IMR-90 (cell line): ENCODE results near the gene ACTR3C. TPM values are rescaled to one million over a fixed set of nuclear protein-coding genes. Genes with fewer than 3 reads are reported as not detected.
"Not testable (repeated sequence)": the region's sequence is repeated elsewhere in the genome, so short reads cannot be mapped to it uniquely, and the experiment has no call there.

Experiments
- ATAC-seq: fragments of 200-7000 bp; cut with Tn5 transposase; 2 replicates; pipeline ENCODE4 v1.9.1; 2020; ENCODE audit warnings: low read depth, mild to moderate bottlenecking, moderate library complexity
- BruUV-seq: library from RNA; stranded (reverse); fragments of 400-500 nt; replicated peaks from 2 replicates; lab custom pipeline; 2021; lab: Mats Ljungman, UMichigan
- CTCF ChIA-PET: fragments of 300-600 bp; formaldehyde crosslinking; extraction: SDS; loops from one replicate; lab custom pipeline; 2021; ENCODE audit warnings: antibody characterized with exemption; lab: Yijun Ruan, JAX
- POLR2A ChIA-PET: fragments of 300-600 bp; sonication (Branson Sonifier 250); formaldehyde crosslinking; loops from one replicate; lab custom pipeline; 2022; ENCODE audit warnings: antibody characterized with exemption; ENCODE audit not compliant: unreplicated experiment; lab: Charles Lee
- DNase-seq: peaks from one replicate; pipeline ENCODE4 v3.0.0; 2013
- H2AFZ ChIP-seq: replicated peaks from 2 replicates; pipeline ENCODE3; 2013; ENCODE audit warnings: low read length, mild to moderate bottlenecking; ENCODE audit not compliant: poor library complexity
- H2AK5ac ChIP-seq: 2 replicates; pipeline ENCODE4 v1.6.1; 2013; ENCODE audit warnings: low read depth, low read length, inconsistent platforms
- H2AK9ac ChIP-seq: replicated peaks from 2 replicates; pipeline ENCODE3; 2013; ENCODE audit warnings: mild to moderate bottlenecking, low read depth, low read length, moderate library complexity; ENCODE audit not compliant: poor library complexity
- H2BK120ac ChIP-seq: 2 replicates; pipeline ENCODE4 v1.6.1; 2013; ENCODE audit warnings: low read depth, low read length, inconsistent platforms
- H2BK15ac ChIP-seq: 3 replicates; pipeline ENCODE4 v1.6.1; 2013; ENCODE audit warnings: low read depth, low read length, inconsistent platforms
- H2BK20ac ChIP-seq: 2 replicates; pipeline ENCODE4 v1.6.1; 2013; ENCODE audit warnings: low read depth, mild to moderate bottlenecking, inconsistent platforms, low read length, moderate library complexity
- H2BK5ac ChIP-seq: 2 replicates; pipeline ENCODE4 v1.6.1; 2013; ENCODE audit warnings: mild to moderate bottlenecking, low read depth, low read length, inconsistent platforms; ENCODE audit not compliant: poor library complexity, severe bottlenecking
- H3K14ac ChIP-seq: replicated peaks from 2 replicates; pipeline ENCODE4 v1.6.1; 2013; ENCODE audit warnings: low read depth, low read length, inconsistent platforms
- H3K18ac ChIP-seq: 2 replicates; pipeline ENCODE4 v1.6.1; 2013; ENCODE audit warnings: low read depth, low read length, control low read depth
- H3K23ac ChIP-seq: 2 replicates; pipeline ENCODE4 v1.6.1; 2013; ENCODE audit warnings: low read depth, low read length, inconsistent platforms
- H3K27ac ChIP-seq: 2 replicates; pipeline ENCODE4 v1.5.1; 2013; ENCODE audit warnings: mild to moderate bottlenecking, control low read depth, low read length; ENCODE audit not compliant: insufficient read depth
- H3K27me3 ChIP-seq: 2 replicates; pipeline ENCODE4 v1.6.1; 2013; ENCODE audit warnings: low read length; ENCODE audit not compliant: control insufficient read depth, insufficient read depth
- H3K36me3 ChIP-seq: 2 replicates; pipeline ENCODE4 v1.6.1; 2013; ENCODE audit warnings: low read length, mixed read lengths; ENCODE audit not compliant: control insufficient read depth, insufficient read depth
- H3K4ac ChIP-seq: 2 replicates; pipeline ENCODE4 v1.6.1; 2013; ENCODE audit warnings: low read depth, low read length, inconsistent platforms
- H3K4me1 ChIP-seq: 2 replicates; pipeline ENCODE4 v1.6.1; 2013; ENCODE audit warnings: low read length, mixed read lengths; ENCODE audit not compliant: control insufficient read depth, insufficient read depth
- H3K4me2 ChIP-seq: 2 replicates; pipeline ENCODE4 v1.6.1; 2013; ENCODE audit warnings: low read depth, mild to moderate bottlenecking, control low read depth, low read length, moderate library complexity
- H3K4me3 ChIP-seq: 2 replicates; pipeline ENCODE4 v1.5.1; 2013; ENCODE audit warnings: low read depth, mild to moderate bottlenecking, control low read depth, low read length, moderate library complexity; ENCODE audit not compliant: insufficient read depth
- H3K56ac ChIP-seq: 2 replicates; pipeline ENCODE4 v1.6.1; 2013; ENCODE audit warnings: low read length, inconsistent platforms; ENCODE audit not compliant: insufficient read depth; ENCODE audit errors: extremely low read depth
- H3K79me1 ChIP-seq, 2 experiments: 2 replicates each; pipeline ENCODE4 v1.6.1; 2013; ENCODE audit warnings: low read length in 2 of 2, inconsistent platforms in 1 of 2, low read depth in 1 of 2
- H3K9ac ChIP-seq: 2 replicates; pipeline ENCODE4 v1.6.1; 2013; ENCODE audit warnings: low read depth, low read length, control low read depth
- H3K9me1 ChIP-seq: 2 replicates; pipeline ENCODE4 v1.6.1; 2013; ENCODE audit warnings: low read length, inconsistent platforms; ENCODE audit not compliant: insufficient read depth
- H3K9me3 ChIP-seq: 2 replicates; pipeline ENCODE4 v1.6.1; 2013; ENCODE audit warnings: low read length; ENCODE audit not compliant: control insufficient read depth, insufficient read depth
- H4K20me1 ChIP-seq: 2 replicates; pipeline ENCODE4 v1.6.1; 2013; ENCODE audit warnings: low read length, inconsistent platforms; ENCODE audit not compliant: insufficient read depth
- H4K5ac ChIP-seq: 2 replicates; pipeline ENCODE4 v1.6.1; 2013; ENCODE audit warnings: mild to moderate bottlenecking, low read depth, low read length, control low read depth
- H4K8ac ChIP-seq, 2 experiments: 2 replicates each; pipeline ENCODE4 v1.6.1; 2013; ENCODE audit warnings: low read depth in 2 of 2, low read length in 2 of 2, control low read depth in 1 of 2, inconsistent platforms in 1 of 2
- H4K91ac ChIP-seq: 2 replicates; pipeline ENCODE4 v1.6.1; 2013; ENCODE audit warnings: low read depth, low read length, inconsistent platforms; ENCODE audit not compliant: insufficient read depth
- WGBS, 2 experiments: methylation state at CpG; one replicate each; pipeline versions ENCODE4 v1.1.5 to v1.1.7; 2013; ENCODE audit warnings: missing lambda C conversion rate in 2 of 2; ENCODE audit not compliant: insufficient read length in 1 of 2; ENCODE audit errors: extremely low coverage in 2 of 2; 5-methylcytosine and 5-hydroxymethylcytosine counted together
- dilution Hi-C: fragments of 300-500 bp; cut with HindIII; formaldehyde crosslinking; loops from one replicate; pipeline ENCODE4 v1.14.3; 2018; ENCODE audit warnings: low sequenced_read_pairs; ENCODE audit not compliant: unreplicated experiment
- in situ Hi-C: fragments of 300-500 bp; cut with MboI; formaldehyde crosslinking; loops from 3 replicates; pipeline ENCODE4 v1.14.3; 2019; ENCODE audit warnings: low sequenced_read_pairs, inconsistent platforms, mixed read lengths
- intact Hi-C: fragments of 100-400 bp; cut with micrococcal nuclease; formaldehyde crosslinking; loops from 2 replicates; pipeline ENCODE4 v1.10.0; 2022
- polyA plus RNA-seq, 3 experiments: library from polyadenylated mRNA; depleted of rRNA; stranded (reverse); fragments of >200 nt; gene quantifications; 2 replicates each; pipeline ENCODE4 v1.2.3, GENCODE V29; 2012; ENCODE audit warnings: low replicate concordance in 1 of 3
- total RNA-seq: library from RNA; depleted of rRNA; stranded (reverse); fragments of >200 nt; gene quantifications from 2 replicates; pipeline ENCODE4 v1.2.3, GENCODE V29; 2012

Gene ACTR3C
- total and polyA plus RNA-seq, 2 of the 4 experiments (the other 2 are of a cell fraction), result not detected

DNA sequence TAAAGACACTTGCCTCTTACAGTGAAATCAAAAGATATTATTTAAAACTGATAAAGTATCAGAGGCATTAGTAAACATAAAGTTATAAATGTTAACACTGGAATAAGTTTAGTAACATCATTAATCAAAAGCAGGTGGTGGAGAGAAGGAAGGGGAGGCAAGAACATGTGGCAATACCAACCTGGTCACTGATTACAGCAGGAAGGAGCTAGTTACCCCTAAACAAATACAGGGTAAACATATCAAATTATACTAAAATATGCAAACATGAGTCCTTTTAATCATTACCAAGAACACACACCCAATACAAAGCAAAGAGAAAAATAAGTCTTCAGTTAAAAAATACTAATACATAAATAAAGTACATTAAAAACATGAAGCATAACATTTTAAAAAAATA lies 25.4 kb downstream of the ACTR3C start:
- H3K14ac ChIP-seq, H3K36me3 ChIP-seq, H3K9ac ChIP-seq, H2BK5ac ChIP-seq, H3K4ac ChIP-seq, intact Hi-C loops, H3K4me1 ChIP-seq, H4K91ac ChIP-seq, H4K20me1 ChIP-seq, H2BK15ac ChIP-seq, H3K56ac ChIP-seq, H3K9me3 ChIP-seq, BruUV-seq, dilution Hi-C loops, DNase-seq, ATAC-seq, H4K5ac ChIP-seq, POLR2A ChIA-PET, H4K8ac ChIP-seq, H2AK9ac ChIP-seq, H3K9me1 ChIP-seq, H3K4me3 ChIP-seq, H2BK20ac ChIP-seq, H3K79me1 ChIP-seq, H3K4me2 ChIP-seq, in situ Hi-C loops, H3K27me3 ChIP-seq, H3K18ac ChIP-seq, H3K27ac ChIP-seq, H2AK5ac ChIP-seq, CTCF ChIA-PET, H3K23ac ChIP-seq, H2BK120ac ChIP-seq, H2AFZ ChIP-seq: not testable (repeated sequence)

DNA sequence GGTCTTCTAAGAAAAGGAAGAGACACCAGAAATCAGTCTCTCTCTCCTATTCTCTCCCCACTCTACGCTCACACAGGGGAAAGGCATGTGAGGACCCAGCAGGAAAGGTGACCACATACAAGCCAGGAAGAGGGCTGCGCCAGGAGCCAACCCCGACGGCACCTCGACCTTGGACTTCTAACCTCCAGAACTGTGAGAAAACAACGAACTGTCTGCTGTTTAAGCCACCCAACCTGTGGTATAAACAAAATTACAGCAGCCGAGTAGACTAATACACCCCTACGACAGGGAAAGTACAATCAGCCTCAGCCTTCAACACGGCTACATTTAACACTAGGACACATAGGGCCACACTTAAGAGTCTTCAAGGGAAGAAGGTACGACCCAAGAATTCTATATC lies 26.5 kb downstream of the ACTR3C start:
- in situ Hi-C loops, H3K4me3 ChIP-seq, H3K36me3 ChIP-seq, POLR2A ChIA-PET, H3K4me2 ChIP-seq, dilution Hi-C loops, CTCF ChIA-PET, H3K4ac ChIP-seq, H4K8ac ChIP-seq, H3K4me1 ChIP-seq, BruUV-seq, H3K14ac ChIP-seq, H3K9me1 ChIP-seq, H3K23ac ChIP-seq, H3K27me3 ChIP-seq, H4K20me1 ChIP-seq, H3K27ac ChIP-seq, H2AFZ ChIP-seq, H2AK5ac ChIP-seq, H3K18ac ChIP-seq, ATAC-seq, H3K9me3 ChIP-seq, intact Hi-C loops, H4K91ac ChIP-seq, H4K5ac ChIP-seq, H2AK9ac ChIP-seq, H2BK5ac ChIP-seq, DNase-seq, H3K79me1 ChIP-seq, H2BK15ac ChIP-seq, H2BK20ac ChIP-seq, H3K56ac ChIP-seq, H2BK120ac ChIP-seq, H3K9ac ChIP-seq: not testable (repeated sequence)
- WGBS, 2 experiments, result no CpG with 5 or more reads among the region's 10 CpGs
